NCI-H2171 (cell line): ENCODE measurements around the gene UCK1.

ENCODE experiments used
- DNase-seq: peaks from one replicate; lab custom pipeline; 2025; lab: John Stamatoyannopoulos, UW

Gene UCK1

GRCh38 chr9:131496844-131497405, 34.1 kb downstream of the UCK1 start:
- DNase-seq: no peak

- DNase-seq: no peak
Observed at GRCh38 chr9:131495785-131496184, 35.3 kb downstream of the UCK1 start.

DNA sequence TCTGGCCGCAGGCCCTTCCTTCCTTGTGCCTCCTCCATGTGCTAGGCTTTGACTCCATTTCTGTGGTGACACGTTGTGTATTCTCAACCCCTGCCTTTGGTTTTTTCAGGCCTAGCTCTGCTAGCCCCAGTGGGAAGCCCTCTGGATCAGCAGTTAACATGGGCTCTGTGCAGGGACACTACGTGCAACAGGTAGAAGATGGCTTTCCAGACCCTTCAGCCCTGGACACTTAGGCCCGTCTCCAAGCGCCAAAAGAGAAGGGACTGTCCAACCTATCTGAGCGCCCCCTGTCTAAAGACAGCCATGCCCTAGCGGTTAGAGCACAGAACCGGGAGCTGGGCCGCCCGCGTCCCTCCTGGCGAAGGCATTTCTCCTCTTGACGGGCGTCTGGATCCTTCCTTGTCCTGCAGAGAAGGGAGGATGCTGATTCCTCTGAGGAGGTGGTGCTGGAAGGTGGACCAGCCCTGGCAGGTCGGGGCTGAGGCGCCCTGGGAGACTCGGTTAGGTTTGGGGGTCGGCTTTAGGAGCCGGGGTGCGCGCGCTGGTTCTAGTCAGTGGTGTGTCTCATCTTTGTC, 36.7 kb downstream of the UCK1 start:
- no peak for DNase-seq

GRCh38 chr9:131492070-131492469, 39.0 kb downstream of the UCK1 start:
- no peak for DNase-seq

DNA sequence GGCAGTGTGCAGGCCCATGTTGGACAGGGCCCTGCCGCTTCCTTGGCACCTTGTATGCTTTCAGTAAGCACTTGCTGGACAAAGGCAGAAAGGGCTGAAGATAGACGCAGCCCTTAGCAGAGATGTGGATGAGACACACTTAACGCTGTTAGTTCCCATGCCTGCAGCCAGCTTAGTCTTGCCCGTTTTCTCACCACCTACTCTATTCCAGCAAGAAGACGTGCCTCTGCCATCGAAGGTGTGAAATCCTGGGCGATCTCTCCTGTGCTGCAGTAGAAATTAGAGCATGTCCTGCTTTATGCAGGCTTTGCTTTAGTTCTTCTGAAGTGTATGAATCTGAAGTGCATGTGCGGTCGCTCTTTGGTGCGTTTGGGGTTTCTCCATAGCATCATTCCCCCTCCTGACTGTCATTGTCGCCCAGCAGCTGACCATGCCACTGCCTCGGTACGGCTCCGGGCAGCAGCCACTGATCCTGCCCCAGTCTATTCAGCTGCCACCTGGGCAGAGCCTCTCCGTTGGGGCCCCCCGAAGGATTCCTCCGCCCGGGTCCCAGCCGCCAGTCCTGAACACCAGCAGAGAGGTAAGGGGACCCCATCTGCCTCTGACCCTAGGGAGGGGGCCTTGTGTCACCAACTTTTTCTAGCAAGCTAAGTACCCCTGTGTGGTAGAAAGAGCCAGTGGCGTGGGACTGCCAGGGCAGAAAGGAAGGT, 39.9 kb downstream of the UCK1 start:
- no peak for DNase-seq

DNA sequence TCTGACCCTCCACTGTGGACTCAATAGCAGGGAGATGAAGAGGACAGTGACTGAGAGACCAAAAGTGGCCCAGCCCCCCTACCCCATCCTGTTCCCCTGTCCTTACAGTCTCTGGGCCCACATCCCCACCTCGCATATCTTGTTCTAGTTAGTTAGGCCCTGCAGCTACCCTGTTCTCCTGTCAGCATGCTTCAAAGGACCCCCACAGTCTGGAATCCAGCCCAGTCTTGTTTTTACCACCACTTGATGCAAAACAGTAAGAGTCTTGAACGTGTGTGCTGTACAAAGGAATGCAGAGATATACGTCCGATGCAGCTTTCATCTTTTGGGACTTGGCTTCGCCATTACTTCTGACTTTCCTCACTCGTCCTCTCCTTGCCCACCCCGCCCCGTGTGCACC, 40.5 kb downstream of the UCK1 start:
- no peak for DNase-seq

GRCh38 chr9:131487621-131488031, 43.4 kb downstream of the UCK1 start:
- peak; percentile 48 for DNase-seq

DNA sequence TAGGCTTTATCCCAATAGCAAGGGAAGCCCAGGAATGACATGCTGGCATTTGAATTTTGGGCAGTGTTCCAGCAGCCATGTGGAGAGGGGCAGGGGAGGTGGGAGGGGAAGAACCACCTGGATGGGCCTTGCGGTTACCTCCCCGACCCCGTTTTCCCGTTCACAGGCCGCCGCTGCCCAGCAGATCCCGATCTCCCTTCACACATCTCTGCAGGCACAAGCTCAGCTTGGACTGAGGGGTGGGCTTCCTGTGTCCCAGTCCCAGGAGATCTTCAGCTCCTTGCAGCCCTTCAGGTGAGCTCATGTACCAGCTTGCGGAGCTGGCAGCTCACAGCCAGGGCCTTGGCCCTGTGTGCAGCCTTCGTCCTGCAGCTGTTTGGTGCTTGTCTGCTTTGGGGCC, 44.1 kb downstream of the UCK1 start:
- DNase-seq: peak; percentile 30

- no peak for DNase-seq
Observed at GRCh38 chr9:131485728-131486422, 45.2 kb downstream of the UCK1 start.

DNA sequence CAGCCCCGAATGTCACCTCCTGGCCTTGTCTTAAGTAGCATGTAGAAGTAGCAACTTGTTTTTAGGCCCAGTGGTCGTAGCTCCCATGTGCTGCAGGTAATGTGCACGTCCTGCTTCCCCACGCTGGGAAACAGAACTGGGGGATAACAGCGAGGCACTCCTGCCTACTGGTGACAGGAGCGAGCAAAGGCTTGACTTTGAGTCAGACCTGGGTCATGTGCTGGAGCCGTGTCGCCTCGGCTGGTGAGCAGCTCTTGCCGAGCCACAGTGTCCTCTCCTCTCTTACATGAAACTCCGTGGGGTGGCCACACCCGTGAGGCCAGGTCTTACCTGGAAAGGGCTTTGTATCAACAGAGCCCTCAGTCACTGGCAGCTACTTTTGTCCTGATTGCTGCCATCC, 45.9 kb downstream of the UCK1 start:
- no peak for DNase-seq

- DNase-seq: no peak
Observed at GRCh38 chr9:131484560-131485185, 46.4 kb downstream of the UCK1 start.

- DNase-seq: no peak
Observed at GRCh38 chr9:131484051-131484445, 47.0 kb downstream of the UCK1 start.

DNA sequence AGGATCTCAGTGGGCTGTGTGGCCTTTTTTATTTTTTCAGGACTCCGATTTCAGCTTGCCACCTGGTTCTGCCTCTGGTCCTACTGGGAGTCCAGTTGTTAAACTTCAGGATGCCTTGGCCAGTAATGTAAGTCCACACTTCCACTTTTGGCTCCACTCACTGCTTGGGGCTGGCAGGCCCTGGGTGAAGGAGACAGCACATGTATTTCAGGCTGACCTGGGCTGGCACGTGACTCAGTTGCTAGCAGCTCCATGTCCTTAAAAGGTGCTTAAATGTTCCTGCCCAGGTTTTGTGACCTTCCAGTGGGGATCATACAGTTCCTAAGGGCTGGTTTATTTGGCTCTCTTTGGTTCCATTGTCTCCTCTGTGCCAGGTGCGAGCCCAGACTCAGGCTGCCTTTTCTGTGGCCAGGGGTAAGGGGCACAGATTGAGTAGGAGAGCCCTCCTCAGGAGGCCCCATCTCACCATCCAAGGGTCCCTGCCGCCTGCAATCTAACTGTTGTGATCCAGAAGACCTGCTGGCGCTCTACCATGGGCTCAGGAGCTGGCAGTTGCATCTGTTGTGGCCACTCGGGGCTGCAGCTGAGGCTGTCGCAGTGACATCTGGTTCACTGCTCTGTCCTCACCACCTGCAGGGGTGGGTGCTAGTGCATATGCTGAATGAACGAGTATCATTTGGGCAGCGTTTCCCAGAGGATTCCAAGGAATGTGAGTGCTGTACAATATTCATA, 47.6 kb downstream of the UCK1 start:
- no peak for DNase-seq

DNA sequence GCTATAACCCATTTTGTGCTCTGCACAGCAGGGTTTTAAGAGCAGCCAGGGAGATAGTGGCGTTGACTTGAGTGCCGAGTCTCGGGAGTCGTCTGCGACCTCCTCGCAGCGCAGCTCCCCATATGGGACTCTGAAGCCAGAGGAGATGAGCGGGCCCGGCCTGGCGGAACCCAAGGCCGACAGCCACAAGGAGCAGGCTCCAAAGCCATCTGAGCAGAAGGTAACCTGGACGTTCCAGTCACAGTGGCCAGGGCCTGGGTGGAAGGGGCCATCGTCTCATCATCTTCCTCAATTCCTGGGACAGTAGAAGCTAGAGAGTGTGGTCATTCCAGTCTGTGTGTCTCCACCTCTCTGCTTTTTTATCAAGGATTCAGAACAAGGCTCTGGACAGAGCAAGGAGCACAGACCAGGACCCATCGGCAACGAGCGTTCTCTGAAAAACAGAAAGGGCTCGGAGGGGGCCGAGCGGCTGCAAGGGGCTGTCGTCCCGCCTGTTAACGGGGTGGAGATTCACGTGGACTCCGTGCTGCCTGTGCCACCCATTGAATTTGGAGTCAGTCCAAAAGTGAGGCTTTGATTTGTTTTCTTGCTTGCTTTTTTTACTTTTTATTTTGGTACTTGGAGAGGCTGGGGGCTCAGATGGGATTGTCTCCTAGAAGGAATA, 48.6 kb downstream of the UCK1 start:
- DNase-seq: no peak

DNA sequence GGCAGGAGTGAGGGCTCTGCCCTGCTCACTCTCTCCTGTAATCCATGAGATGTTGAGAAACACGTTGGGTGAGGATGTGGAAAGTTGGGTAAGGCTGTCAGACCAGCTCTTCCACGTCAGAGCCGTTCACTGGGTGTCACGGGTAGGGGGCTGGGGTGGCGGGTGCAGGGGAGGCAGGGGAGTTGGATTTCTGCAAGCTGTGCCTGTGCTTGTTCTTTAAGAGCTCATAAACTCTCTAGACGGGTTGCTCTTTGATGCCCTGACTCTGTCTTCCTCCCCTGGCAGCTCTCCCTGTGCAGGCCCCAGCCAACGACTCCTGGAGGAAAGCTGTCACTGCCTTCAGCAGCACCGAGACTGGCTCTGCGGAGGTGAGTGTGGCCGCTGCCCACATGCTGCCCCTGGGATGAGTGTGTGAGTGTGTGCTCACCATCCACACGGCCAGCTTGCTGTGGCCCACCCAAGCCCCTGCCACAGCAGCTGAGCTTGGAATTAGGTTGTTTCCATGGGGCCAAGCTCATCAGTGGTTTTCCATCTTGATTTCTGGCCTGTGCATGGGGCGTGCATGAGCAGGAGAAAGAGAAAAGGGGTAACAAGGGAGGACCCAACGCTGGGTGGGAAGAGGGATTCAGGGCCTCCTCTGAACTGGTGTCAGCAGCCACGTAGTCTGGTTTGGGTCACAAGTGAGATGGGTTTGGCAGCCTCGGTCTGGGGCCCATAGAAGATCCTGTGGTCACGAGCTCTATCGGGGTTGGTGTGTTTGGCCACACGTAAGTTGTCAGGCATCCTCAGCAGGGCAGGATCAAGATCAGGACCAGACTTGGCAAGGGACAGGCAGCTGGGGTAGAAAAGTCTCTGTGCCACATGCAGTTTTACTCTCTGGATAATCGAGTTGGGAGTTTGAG, 49.4 kb downstream of the UCK1 start:
- DNase-seq: no peak

- no peak for DNase-seq
Observed at GRCh38 chr9:131480258-131480657, 50.8 kb downstream of the UCK1 start.

DNA sequence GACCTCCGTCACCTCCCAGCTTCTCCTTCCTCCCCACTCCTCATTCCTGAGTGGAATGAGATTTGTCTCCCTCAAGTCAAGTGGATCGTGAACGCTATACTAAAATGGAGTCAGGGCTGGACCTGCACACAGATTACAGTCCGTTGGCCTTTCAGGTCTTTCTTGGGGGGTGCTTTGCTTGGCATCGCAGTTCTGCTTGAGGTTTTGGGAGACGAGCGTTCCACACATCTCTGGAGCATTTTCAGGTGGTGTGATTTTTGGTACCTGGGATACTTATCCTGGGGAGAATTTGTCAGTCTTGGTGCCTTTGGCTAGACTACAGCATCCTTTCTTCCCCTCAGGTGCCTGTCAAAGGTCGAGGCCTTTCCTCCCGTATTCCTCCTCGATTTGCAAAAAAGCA, 52.2 kb downstream of the UCK1 start:
- DNase-seq: no peak

DNA sequence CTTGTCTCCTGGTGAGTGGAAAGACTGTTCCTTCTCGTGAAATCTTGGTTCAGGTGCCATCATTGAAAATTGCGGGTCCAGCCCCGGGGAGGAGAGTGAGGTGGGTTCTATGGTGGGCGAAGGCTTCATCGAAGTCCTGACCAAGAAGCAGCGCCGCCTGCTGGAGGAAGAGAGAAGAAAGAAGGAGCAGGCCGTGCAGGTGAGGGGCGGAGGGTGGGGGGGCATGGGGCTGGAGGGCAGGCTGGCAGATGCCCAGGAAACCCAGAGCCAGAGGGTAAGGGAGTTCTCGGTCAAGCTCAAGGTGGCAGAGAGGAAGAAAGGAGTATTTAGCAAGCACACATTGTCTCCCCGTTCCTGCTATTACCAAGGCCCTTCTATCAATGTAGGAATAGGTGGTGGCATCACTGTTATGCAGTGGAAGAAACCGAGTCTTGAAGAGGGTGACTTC, 52.6 kb downstream of the UCK1 start:
- no peak for DNase-seq

- no peak for DNase-seq
Observed at GRCh38 chr9:131477816-131478419, 53.1 kb downstream of the UCK1 start.

- no peak for DNase-seq
Observed at GRCh38 chr9:131477367-131477766, 53.7 kb downstream of the UCK1 start.
